DND-41 (cell line): Measurements from ENCODE around the gene CNTLN.

Source experiments
- EZH2 ChIP-seq: IDR thresholded peaks from 3 replicates; pipeline ENCODE4 v1.6.1; 2012; ENCODE audit warnings: borderline replicate concordance, low read depth, mild to moderate bottlenecking, moderate library complexity, low read length, inconsistent platforms; ENCODE audit not compliant: severe bottlenecking
- TF ChIP-seq, protein P1 (sequence below): IDR thresholded peaks from 2 replicates; pipeline ENCODE4 v1.5.1; 2012; ENCODE audit warnings: borderline replicate concordance, low read length, moderate library complexity, mild to moderate bottlenecking; ENCODE audit not compliant: poor library complexity, severe bottlenecking; ENCODE audit errors: extremely low read depth

GRCh38 chr9:17551023-17551422 is 416.2 kb downstream of the CNTLN start:
- TF ChIP-seq, protein P1, sequence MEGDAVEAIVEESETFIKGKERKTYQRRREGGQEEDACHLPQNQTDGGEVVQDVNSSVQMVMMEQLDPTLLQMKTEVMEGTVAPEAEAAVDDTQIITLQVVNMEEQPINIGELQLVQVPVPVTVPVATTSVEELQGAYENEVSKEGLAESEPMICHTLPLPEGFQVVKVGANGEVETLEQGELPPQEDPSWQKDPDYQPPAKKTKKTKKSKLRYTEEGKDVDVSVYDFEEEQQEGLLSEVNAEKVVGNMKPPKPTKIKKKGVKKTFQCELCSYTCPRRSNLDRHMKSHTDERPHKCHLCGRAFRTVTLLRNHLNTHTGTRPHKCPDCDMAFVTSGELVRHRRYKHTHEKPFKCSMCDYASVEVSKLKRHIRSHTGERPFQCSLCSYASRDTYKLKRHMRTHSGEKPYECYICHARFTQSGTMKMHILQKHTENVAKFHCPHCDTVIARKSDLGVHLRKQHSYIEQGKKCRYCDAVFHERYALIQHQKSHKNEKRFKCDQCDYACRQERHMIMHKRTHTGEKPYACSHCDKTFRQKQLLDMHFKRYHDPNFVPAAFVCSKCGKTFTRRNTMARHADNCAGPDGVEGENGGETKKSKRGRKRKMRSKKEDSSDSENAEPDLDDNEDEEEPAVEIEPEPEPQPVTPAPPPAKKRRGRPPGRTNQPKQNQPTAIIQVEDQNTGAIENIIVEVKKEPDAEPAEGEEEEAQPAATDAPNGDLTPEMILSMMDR, result no peak
- no peak for TF ChIP-seq EZH2
